A549 treated with dexamethasone at 1 μM for 4 hours (cell line): ENCODE results near the gene DDAH2. TPM values are rescaled to one million over a fixed set of nuclear protein-coding genes. Genes with fewer than 3 reads are reported as not detected.

ENCODE experiments used
- total RNA-seq: library from RNA; stranded (reverse); fragments of 200-300 nt; extraction: Qiagen RNA extraction; gene quantifications from 5 replicates; pipeline ENCODE4 v1.2.3, GENCODE V29; 2022

Gene DDAH2, protein sequence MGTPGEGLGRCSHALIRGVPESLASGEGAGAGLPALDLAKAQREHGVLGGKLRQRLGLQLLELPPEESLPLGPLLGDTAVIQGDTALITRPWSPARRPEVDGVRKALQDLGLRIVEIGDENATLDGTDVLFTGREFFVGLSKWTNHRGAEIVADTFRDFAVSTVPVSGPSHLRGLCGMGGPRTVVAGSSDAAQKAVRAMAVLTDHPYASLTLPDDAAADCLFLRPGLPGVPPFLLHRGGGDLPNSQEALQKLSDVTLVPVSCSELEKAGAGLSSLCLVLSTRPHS
- 24.9 to 30.6 TPM (median 28.7 TPM) in 5 replicates for total RNA-seq

GRCh38 chr6:31728767-31729514, at the start of gene DDAH2:
TSS of gene DDAH2 (minus strand) at chr6:31729299. CDS start at chr6:31729161, 138 bp downstream.

DNA sequence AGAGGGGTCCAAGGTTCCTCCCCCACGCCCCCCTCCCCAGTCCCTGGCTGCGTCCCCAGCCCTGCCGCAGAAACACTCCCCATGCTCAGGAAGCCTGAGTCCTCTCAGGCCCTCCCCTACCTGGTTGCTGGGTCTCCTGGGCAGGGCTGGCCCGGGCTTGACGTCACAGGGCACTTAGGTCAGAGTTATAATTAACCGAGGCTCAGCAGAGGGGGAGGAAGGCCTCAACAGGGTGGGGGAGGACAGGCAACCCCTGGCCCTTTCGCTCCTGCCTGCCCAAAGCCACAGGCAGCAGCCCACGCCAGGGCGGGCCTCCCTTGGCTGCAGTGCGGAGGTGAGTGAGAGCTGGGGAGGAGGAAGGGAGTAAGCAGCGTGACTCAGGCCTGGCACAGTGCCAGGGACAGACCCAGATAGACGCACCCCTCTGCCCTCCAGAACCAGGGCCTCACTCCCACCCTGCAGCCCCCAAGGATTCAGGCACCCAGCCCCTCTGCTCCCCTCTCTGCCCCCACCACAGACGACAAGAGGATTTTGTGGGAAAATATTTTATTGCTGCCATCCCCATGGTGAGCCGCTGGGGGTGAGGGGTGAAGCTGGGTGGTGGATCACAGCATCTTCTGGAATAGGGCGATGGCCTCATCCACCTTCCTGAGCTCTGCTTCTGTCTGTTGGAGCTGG, 48.0 kb upstream of the DDAH2 start, which contains the start of gene VWA7:
Gene VWA7 (minus strand): TSS at position 340 of the 678 bp plus-strand sequence. CDS start 549 bp downstream, outside the sequence.

DNA sequence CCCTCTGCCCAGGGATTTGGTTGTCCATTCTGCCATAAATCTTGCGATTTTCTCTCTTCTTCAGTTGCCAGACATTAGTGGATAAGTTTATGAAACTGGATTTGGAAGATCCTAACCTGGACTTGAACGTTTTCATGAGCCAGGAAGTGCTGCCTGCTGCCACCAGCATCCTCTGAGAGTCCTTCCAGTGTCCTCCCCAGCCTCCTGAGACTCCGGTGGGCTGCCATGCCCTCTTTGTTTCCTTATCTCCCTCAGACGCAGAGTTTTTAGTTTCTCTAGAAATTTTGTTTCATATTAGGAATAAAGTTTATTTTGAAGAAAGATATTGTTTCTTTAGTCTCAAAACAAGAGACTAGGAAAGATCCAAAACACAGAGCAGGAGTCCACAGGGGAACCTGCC, 33.3 kb upstream of the DDAH2 start, which contains the start of gene SAPCD1:
Gene SAPCD1 (plus strand): TSS at position 301 of the 400 bp plus-strand sequence. CDS start 399 bp downstream, outside the sequence.

DNA sequence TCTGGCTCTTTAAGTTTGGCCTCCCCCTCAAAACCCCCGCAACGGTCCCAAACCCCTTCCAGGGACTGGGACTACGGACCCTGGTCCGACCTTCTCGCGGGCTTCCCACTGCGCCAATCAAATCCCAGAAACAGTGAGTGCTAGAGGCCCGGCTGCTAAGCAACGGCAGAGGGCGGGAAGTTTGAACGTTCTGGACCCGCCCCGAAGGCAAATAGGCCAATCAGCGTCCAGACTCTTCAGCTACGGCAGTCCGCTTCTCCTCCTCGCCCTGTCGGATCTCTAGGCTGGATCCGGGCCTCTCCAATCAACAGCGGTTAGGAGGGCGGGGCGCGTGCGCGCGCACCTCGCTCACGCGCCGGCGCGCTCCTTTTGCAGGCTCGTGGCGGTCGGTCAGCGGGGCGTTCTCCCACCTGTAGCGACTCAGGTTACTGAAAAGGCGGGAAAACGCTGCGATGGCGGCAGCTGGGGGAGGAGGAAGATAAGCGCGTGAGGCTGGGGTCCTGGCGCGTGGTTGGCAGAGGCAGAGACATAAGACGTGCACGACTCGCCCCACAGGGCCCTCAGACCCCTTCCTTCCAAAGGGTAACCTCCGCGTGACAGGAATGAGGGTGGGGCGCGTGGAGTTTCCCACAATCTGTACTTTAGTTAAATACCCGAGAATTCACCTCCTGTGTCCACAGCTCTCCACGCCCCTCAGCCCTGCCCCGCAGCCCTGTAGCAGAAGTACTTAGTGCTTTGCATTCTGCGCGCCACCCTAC, 10.7 kb upstream of the DDAH2 start, which contains the start of gene MSH5:
Gene MSH5 (plus strand): TSS at position 367 of the 758 bp plus-strand sequence. CDS start 462 bp downstream, outside the sequence.

DNA sequence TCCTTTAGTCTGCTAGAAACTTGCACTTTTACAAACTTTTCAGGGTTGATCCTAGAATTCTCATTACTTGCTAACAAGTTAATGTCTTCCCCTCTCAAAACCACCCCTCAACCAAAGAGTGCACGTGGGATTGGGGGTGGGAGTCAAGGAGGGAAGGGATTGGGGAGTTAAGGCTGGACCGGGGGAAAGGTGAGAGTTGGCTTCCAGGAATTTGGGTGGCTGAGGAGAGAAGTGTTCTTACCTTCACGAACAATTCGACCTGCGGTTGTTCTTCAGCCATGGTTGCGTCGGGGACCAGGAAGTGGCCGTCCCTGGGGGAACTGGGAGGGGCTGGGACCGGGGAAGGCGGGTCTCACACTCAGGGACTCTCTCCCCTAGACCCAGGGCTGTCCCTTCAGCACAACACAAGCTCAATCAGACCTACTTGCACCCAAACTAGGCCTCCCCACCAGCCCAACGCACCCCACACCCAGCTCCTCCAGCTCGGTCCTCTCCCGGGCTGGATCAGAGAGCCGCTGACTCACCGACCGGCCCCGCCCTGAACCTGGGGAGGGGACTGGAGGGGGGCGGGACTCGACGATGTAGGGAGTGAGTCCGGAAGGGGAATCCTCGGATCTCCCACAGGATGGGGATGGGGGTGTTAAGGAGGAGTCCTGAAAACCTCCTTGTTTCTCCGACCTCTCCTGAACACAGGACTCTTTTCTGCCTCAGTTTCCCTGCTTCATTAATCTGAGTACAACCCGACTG, 7.1 kb upstream of the DDAH2 start, which contains the start of gene CLIC1:
Gene CLIC1 (minus strand): TSS at position 510 of the 747 bp plus-strand sequence. CDS start 230 bp downstream, at position 280.

GRCh38 chr6:31723245-31723979, 5.7 kb downstream of the DDAH2 start, which contains the start of gene MPIG6B:
TSS of gene MPIG6B (plus strand) at chr6:31723373. CDS start at chr6:31723384, 11 bp downstream.

DNA sequence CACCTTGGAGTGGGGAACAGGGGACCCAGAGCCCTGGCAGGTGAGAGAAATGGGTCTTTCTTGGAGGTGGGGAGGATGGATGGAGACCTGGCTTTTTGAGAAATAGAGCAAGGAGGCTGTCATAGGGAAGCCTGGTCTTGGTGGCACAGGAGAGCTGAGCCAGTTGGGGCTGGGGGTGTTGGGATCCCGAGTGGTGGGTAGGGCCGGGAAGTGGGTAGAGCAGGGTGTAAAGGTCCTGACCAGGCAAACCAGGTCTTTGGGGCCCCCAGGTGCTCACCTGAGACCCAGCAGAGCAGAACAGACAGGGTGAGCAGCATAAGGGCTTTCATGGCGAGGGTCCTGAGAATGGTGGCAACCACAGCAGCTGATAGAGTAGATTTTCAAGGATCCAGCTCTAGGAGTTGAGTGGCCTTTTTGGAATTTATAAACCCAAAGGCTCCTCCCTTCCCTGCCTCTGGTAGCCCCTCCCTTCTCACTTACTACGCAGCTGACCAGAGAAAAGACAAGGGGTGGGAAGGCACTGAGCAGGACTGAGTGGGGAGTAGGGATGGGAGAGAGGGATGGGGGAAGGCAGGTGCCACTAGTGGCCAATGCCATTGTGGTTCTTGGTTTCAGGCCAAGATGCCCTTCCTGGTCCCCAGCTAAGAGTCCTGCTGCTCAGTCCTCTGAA, 7.6 kb downstream of the DDAH2 start, which contains the start of gene LY6G6C:
Gene LY6G6C (minus strand): TSS at position 396 of the 670 bp plus-strand sequence. CDS start 67 bp downstream, at position 329.

GRCh38 chr6:31715022-31715958, 13.8 kb downstream of the DDAH2 start, which contains the start of gene LY6G6D:
TSS of gene LY6G6D (plus strand) at chr6:31715348. CDS start at chr6:31715356, 8 bp downstream.

GRCh38 chr6:31706599-31706998, 22.5 kb downstream of the DDAH2 start, which contains the start of gene LY6G6F:
TSS of gene LY6G6F (plus strand) at chr6:31706866. CDS start at chr6:31706907, 41 bp downstream.

DNA sequence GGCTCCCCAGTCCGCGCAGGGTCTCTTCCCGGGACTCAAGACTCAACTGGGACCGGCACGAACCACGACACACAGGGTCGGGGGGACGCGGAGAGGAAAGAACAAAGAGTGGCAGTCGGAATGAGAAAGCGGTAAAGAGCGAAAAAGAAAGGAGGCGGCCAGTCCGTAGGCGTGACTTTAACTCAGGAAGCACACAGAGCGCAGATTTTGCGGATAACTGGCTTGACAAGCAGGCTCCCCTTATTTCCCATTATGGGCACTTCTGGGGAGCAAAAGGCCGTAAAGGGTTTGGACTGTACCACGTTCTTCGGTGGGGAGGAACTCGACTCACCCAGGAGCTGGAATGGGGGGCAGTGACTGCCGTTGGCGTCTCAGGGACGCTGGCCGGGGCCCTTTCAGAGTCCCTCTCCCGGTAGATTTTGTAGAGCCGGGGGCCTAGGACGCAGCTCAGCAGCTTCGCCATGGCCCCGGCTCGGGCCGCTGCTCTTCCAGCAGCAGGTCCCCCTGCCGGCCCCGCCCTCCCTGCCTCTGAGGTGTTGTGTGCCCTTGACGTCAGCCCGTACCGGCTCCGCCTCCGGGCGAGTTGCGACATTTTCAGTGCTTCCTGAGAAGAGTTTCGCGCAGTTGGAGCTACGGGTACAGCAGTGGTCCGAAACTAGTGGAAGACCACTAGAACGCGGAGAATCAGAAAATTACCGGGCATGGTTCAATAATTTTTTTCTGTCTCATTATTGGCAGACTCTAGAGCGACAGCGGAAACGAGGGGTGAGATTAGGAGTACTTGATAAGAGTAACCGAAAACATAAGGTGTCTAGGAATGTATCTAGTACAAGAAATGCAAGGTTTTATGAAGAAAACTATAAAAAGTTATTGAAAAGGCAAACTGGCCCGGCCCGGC, 26.0 kb downstream of the DDAH2 start, which contains the start of gene ABHD16A:
Gene ABHD16A (minus strand): TSS at position 506 of the 898 bp plus-strand sequence. CDS start 43 bp downstream, at position 463.

DNA sequence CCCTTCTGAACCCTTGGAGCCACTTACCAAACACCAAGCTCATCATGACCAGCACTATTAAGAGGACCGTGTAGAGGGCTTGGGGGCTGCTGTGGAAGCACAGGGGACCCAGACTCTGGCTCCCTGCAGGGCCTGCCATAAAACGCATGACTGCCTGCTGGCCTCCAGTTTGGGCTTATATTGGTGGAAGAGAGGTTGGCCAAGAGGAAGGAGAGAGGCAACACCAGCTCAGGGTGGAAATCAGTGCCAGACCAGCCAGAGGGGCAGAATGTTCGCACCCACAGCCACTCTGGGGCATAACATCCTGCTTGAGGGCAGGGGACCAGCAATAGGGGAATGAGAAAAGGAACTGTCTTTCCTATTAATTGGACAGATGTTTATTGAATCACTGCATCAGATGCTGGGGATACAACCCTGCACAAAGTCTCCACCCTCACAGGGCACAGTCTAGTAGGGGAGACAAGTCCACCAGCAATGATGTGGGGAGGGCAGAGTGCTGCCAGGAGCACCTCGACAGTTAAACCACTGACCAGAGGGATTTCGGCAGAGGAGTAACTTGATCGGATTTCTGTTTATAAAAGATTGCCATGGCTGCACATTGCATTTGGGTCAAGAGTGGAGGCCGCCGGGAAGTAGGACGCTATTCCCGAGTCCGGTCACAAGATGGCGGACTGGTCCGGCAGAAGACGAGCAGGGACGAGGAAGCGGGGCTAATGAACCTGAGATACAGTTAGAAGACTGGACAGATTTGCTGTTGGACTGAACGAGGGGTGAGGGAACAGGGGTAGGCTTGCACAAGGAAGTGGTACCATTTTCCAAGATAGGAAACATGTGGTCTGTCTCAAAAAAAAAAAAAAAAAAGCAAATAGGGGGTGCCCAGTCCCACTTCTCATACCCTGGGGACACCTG, 48.6 kb downstream of the DDAH2 start, which contains the start of gene LY6G5C:
Gene LY6G5C (minus strand): TSS at position 842 of the 909 bp plus-strand sequence. CDS start 694 bp downstream, at position 148.

